ENCODE results near the gene SVEP1.

DNA sequence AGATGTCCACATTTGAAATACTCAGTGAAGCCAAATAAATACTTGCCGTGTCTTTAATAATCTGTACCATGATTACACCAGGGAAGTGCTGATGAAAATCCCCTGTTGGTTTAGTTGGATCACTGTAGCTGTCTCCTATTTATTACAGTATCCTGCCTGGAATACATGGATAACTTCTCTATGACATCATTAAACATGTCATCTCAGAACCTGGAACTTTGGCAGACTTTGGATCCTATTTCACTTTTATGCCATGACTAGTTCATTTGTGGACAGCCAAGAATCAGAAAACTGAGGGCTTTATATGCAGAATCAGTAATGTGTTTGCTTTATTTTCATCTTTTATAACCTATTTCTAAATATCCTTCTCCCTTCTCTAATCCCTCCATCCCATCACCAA is 241.8 kb downstream of the SVEP1 start, which contains the start of gene TXNDC8:
- TF ChIP-seq, protein P1, sequence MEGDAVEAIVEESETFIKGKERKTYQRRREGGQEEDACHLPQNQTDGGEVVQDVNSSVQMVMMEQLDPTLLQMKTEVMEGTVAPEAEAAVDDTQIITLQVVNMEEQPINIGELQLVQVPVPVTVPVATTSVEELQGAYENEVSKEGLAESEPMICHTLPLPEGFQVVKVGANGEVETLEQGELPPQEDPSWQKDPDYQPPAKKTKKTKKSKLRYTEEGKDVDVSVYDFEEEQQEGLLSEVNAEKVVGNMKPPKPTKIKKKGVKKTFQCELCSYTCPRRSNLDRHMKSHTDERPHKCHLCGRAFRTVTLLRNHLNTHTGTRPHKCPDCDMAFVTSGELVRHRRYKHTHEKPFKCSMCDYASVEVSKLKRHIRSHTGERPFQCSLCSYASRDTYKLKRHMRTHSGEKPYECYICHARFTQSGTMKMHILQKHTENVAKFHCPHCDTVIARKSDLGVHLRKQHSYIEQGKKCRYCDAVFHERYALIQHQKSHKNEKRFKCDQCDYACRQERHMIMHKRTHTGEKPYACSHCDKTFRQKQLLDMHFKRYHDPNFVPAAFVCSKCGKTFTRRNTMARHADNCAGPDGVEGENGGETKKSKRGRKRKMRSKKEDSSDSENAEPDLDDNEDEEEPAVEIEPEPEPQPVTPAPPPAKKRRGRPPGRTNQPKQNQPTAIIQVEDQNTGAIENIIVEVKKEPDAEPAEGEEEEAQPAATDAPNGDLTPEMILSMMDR (conservative IDR thresholded peaks at IDR 0.05; ENCODE audit: low read depth, low read length), result no peak
- TF ChIP-seq EZH2 (IDR thresholded peaks at IDR 0.05; ENCODE audit: low read length, unreplicated experiment) (no peak), EZH2phosphoT487 (IDR thresholded peaks at IDR 0.05; ENCODE audit: borderline replicate concordance, low read length) (no peak)
